Cerebellar nuclear complex (tissue), 1 donor: ENCODE measurements around the gene NNT.
A peak's percentile ranks its signal among the peaks of the same experiment; 100 is the strongest.
"Not testable (repeated sequence)": the region's sequence is repeated elsewhere in the genome, so short reads cannot be mapped to it uniquely, and the experiment has no call there.

Experiments
- DNase-seq, 2 experiments: peaks; one replicate each; lab custom pipeline; 2025; lab: John Stamatoyannopoulos, UW

The NNT gene

DNA sequence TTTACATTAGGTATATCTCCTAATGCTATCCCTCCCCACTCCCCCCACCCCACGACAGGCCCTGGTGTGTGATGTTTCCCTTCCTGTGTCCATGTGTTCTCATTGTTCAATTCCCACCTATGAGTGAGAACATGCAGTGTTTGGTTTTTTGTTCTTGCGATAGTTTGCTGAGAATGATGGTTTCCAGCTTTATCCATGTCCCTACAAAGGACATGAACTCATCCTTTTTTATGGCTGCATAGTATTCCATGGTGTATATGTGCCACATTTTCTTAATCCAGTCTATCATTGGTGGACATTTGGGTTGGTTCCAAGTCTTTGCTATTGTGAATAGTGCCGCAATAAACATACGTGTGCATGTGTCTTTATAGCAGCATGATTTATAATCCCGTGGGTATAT lies 64.4 kb downstream of the NNT start:
- not testable (repeated sequence) for DNase-seq

DNA sequence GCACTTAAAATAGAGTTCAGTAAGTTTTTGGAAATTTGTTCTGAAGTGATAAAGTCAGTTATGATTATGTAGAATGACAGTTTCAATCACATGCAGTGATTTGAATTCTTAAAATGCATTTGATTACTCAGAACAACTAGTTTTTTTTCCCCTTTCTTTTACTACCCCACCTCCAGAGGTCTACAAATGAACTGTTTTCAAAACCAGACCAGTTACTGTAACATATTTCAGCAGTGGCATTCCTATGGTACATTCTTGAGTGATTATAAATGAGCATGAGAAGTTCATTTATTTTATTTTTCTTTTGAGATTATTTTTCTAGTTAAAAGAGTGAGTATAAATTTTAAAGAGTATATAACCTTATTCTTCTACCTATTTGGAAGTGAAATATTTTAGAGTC lies 71.6 kb downstream of the NNT start:
- DNase-seq, result no peak

- DNase-seq, result no peak
These were observed 72.4 kb downstream of the NNT start for GRCh38 chr5:43675357-43675756.

GRCh38 chr5:43676083-43676840 lies 73.3 kb downstream of the NNT start:
- no peak for DNase-seq

DNA sequence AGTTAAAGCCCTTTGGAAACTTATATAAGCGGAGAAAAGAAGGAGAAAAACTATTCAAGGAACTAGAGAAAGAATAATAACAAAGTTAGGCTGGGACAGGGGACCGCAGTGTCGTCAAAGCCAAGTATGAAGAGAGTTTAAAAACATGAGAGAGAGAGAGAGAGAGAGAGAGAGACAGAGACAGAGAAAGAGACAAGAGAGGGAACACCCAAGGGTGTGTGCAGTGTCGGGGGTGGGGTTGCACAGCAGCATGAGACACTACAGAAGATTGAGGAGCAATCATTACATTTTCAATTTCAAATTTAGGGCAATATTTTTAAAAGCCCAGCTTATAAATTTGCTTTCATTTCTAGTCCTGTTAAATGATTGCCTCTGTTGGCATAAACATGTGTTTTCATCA lies 74.3 kb downstream of the NNT start:
- DNase-seq, result no peak

- DNase-seq, result no peak
These were observed 76.2 kb downstream of the NNT start for GRCh38 chr5:43679214-43679613.

DNA sequence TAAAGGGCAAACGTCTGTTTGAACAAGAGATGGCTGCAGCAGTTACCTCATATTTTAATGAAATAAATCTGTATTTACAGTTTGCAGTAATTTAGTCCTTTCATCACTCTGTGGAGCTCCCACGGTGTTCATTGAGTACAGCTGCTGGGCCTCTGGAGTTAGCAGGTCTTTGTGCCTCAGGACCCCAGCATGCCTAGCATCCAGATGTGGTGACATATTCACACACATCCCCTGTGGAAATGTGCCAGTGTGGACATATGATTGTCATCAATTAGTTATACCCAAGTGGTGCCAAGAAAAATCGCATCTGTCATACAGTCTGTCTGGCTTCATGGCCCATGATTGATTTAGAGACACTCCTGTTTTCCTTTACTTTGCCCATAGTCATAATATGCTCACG lies 77.3 kb downstream of the NNT start:
- DNase-seq, result no peak

DNA sequence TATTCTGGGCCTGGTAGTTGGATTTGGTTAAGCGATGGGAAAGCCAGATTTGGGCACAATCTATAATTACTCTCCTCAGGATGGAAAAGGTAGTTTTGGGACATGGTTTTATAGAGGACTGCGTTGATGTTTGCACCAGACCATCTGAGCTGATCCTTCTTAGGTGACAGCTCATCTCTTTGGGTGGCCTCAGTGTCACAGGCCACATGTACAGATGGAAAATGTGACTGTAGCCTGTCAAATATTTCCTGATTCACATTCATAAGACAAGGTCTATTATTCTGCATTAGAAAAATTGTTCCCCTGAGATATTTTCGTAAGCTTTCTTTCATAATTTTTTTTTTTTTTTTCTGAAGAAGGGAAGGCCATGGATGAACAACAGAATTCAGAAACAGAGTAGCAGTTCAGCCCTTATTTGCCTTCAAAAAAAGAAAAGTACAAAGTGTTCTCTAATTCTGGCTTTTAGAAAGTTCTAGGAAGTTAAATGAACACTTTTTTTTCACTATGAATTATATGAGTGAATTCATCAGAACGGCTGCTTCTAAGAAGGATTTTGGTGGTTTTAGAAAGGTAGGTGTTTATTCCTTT lies 81.0 kb downstream of the NNT start:
- DNase-seq, result no peak

DNA sequence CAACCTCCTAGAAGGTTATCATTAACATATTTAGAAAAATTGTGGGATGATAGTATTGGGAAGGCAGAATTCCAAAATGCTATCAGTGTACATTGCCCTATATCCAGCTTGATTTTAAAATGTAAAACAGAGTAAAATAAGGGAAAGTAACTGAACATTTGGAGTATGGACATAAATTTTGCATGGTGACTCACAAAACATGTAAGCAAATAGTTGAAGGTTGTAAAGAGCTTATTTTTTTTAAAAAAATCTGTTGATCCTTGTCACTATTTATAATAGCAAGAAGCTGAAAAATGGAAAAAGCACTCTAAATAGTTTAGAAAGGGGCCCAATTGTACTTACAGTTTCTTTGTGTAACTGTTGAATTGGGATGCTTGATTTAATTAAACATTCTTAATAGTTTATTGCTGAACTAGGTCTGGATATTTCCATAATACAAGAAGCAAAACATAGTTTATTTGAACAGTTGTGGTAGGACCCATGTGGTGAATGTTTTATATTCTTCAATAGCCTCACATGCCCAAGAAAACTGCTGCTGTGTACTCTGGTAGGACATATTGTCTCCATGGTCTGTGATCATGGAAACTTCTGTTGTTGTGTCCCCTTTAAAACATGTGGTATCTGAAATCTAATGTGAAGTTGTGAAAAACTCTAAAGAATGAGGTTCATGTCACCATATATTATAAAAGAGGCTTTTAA lies 82.4 kb downstream of the NNT start:
- no peak for DNase-seq

DNA sequence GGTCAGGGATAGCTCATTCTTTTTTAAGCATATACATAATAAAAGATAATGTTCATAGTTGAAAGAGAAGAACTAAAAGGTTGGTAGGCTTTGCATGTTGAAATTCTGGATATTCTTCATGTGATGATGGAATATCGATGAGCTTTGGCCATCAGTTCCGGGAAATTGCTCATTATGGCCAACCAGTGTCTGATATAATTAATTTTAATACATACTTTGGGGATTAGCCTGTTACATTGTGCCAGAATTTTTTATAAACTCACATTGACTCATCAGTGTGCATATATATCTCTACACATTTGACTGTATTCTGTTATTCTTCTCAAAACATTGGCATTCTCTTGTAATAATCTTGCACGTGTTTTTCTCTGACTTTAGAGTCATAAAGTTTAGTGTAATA lies 84.3 kb downstream of the NNT start:
- DNase-seq, result no peak

- DNase-seq, result no peak
These were observed 88.3 kb downstream of the NNT start for GRCh38 chr5:43691275-43691674.

DNA sequence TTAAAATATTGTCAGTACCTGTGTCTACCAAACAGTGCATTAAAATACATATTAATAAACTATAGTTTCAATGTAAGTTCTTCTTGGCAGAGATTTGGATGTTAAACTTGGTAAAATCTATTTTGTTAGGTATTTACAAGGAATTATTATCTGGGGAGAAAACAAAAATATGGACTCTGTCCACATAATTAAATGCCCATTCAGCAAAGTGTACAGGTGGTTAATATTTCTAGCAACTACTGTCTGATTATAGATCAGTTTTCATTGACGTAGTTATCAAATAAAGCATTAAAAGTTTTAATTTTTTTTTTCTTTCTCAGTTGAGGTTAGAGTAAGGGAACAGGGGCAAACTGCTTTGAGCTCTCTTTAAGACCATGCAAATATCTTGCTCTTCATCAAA lies 88.9 kb downstream of the NNT start:
- no peak for DNase-seq

- no peak for DNase-seq
These were observed 90.4 kb downstream of the NNT start for GRCh38 chr5:43693411-43693810.

DNA sequence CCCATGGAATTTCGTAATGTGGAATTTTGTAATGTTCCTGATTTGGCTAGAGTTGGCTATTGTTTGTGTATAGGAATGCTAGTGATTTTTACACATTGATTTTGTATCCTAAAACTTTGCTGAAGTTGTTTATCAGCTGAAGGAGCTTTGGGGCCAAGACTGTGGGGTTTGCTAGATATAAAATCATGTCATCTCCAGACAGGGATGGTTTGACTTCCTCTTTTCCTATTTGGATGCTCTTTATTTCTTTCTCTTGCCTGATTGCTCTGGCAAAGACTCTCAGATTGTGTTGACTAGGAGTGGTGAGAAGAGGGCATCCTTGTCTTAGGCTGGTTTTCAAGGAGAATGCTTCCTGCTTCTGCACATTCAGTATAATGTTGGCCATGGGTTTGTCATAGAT lies 91.0 kb downstream of the NNT start:
- no peak for DNase-seq

DNA sequence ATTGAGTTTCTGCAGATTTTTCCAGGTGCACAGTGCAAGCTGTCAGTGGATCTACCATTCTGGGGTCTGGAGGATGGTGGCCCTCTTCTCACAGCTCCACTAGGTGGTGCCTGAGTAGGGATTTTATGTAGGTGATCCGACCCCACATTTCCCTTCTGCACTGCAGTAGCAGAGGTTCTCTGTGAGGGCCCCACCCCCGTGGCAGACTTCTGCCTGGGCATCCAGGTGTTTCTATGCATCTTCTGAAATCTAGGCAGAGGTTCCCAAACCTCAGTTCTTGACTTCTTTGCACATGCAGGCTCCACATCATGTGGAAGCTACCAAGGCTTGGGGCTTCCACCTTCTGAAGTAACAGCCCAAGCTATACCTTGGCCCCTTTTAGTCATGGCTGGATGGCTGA lies 93.5 kb downstream of the NNT start:
- DNase-seq, result not testable (repeated sequence)

- DNase-seq, result peak in 1 of 2 experiments; percentile 39
These were observed 96.9 kb downstream of the NNT start for GRCh38 chr5:43699910-43700309.

GRCh38 chr5:43700601-43701000 lies 97.6 kb downstream of the NNT start:
- DNase-seq, result no peak

DNA sequence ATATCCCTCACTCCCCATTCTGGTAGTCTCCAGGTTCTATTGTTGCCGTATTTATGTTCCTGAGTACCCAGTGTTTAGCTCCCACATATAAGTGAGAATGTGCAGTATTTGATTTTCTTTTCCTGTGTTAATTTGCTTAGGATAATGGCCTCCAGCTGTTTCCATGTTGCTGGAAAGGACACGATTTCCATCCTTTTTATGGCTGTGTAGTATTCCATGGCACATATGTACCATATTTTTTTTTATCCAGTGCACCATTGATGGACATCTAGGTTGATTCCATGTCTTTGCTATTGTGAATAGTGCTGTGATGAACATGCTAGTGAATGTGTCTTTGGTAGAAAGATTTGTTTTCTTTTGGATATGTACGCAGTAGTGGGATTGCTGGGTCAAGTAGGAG lies 98.2 kb downstream of the NNT start:
- no peak for DNase-seq

- no peak for DNase-seq
These were observed 99.3 kb downstream of the NNT start for GRCh38 chr5:43702293-43702692.

- DNase-seq, result peak in 1 of 2 experiments; percentile 69
These were observed 99.8 kb downstream of the NNT start for GRCh38 chr5:43702815-43703214.

- no peak for DNase-seq
These were observed 101.3 kb downstream of the NNT start for GRCh38 chr5:43704243-43704642.

DNA sequence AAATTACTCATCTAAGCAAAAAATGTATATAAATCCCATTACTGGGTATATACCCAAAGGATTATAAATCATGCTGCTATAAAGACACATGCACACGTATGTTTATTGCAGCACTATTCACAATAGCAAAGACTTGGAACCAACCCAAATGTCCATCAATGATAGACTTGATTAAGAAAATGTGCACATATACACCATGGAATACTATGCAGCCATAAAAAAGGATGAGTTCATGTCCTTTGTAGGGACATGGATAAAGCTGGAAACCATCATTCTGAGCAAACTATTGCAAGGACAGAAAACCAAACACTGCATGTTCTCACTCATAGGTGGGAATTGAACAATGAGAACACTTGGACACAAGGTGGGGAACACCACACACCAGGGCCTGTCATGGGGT lies 103.6 kb downstream of the NNT start:
- not testable (repeated sequence) for DNase-seq

- DNase-seq, result no peak
These were observed 108.5 kb downstream of the NNT start for GRCh38 chr5:43711496-43711895.
